HG03025 (cell line): Measurements from ENCODE around the gene ZNF57.
"Not testable (repeated sequence)": the region's sequence is repeated elsewhere in the genome, so short reads cannot be mapped to it uniquely, and the experiment has no call there.

Source experiments
- ATAC-seq: cut with Tn5 transposase; IDR thresholded peaks from one replicate; pipeline ENCODE4 v1.9.1; 2021; ENCODE audit warnings: mild to moderate bottlenecking, moderate library complexity; ENCODE audit not compliant: unreplicated experiment, low FRiP score

ZNF57 gene

GRCh38 chr19:2890531-2890930, 10.2 kb upstream of the ZNF57 start:
- not testable (repeated sequence) for ATAC-seq

DNA sequence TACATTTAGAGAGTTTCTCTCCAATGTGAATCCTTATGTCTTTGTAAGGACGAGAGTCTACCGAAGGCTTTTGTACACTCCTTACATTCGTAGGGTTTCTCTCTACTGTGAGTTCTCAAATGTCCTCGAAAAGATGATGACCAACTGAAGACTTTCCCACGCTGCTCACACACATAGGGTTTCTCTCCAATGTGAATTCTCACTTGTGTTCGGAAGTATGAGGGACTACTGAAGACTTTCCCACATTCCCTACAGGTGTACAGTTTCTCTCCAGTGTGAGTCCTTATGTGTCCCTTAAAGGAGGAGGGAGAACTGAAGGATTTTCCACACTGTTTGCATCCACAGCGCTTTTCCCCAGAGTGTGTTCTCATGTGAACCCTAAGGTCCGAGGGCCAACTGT, 4.0 kb upstream of the ZNF57 start:
- no peak for ATAC-seq

DNA sequence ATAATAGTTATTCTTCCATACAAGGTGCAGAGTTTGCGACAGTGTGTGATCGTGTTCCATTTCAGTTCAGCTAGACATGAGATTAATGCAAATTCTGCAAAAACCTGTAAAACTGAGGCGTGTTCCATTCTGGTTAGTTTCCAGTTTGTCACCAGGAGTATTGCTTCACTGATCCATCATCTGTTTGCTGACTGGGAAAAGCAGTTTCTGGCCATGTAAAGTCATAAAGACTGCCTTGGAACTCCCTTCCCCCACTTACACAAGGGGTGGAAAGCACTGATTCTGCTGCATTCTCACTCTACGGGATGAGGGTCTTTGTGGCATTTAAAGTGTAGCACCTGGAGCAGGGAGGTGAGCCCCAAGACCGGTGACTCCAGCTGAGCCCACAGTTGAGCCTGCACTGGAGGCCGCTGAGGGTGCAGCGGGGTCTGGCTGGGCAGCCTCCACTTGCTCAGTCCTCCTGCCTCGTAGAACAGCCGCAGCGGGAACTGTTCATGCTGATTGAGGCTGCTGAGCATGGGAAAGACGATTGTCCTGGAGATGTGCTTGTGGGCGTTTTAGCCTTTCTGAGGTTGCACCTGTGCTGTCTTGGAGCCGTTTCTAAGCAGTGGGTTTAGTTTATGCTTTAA, 2.0 kb downstream of the ZNF57 start:
- ATAC-seq: no peak

DNA sequence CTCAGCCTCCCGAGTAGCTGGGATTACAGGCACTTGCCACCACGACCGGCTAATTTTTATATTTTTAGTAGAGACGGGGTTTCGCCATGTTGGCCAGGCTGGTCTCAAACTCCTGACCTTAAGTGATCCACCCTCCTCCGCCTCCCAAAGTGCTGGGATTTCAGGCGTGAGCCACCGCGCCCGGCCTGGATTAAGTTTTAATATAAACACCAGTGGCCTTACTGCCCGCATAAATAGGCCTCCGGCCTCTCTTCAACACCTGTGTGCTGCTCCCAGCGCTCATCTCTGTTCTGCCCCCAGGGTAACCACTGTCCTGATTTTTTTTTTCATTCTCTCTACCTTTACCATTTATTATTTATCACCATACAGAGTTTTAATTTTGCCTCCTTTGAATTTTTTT, 2.6 kb downstream of the ZNF57 start:
- ATAC-seq: not testable (repeated sequence)

DNA sequence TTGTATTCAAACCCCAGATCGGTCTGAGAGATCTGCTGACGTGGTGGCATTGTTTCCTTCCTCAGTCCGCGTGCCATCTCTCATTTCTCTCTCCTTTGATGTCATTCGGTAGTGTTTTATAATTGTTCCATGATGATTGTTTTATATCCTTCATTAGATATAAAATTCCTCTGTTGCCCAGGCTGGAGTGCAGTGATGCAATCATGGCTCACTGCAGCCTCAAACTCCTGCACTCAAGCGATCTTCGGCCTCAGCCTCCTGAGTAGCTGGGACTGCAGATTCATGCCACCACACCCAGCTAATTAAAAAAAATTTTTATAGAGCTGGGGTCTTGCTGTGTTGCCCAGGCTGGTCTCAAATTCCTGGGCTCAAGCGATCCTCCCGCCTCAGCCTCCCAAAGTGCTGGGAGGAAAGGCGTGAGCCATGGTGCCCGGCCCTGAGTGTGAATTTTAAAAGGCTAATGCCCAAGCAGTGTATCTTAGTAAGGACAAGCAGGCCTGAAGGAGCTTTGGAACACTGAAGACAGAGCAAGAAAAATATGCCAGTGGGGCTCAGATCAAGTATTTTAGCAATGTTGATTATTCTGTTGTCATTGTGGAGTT, 5.3 kb downstream of the ZNF57 start:
- ATAC-seq: no peak

DNA sequence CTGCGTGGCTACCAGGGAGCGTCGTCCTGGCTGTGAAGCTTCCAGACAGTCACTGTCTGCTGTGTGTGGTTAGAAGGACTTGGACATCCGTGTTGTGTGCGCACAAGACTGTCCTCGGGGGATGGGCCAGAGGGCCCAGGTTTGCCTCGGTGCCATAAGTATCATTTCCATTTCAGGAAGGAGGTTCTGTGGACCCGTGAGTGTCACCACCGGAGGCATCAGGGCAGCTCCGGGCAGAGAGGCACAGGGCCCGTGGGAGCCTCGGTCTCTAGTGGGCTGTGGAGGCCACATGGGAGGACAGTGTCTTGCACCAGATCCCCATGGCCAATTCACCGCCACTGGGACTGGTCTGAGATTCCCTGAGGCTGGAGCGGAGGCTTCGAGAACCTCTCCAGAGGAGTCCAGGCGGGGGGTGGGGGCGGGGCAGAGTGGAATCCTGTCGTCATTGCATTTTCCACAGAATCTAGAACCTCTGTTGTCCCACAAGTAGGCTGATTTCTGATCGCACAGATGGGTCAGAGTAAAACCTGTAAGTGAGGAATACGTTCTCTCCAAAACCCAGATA, 6.0 kb downstream of the ZNF57 start:
- no peak for ATAC-seq

DNA sequence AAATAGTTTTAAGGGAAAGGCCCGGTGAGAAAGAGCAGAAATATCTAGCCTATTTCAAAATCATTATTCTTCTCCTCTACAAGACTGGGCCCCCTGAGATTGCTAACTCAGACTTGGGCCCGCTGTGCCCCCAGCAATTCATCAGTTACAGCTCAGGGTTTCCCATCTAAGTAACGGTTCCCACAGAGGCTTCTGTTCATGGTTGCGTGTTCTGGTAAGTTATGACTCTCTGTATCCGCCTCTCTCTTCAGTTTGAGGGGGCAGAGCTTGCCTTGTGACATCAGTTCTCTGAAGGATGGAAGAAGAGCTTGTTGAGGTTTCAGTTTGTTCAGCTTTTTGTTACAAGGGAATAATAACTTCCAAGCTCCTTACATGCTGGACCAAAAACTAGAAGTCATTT, 11.6 kb downstream of the ZNF57 start:
- no peak for ATAC-seq

GRCh38 chr19:2917275-2918184, 16.8 kb downstream of the ZNF57 start:
- no peak for ATAC-seq

DNA sequence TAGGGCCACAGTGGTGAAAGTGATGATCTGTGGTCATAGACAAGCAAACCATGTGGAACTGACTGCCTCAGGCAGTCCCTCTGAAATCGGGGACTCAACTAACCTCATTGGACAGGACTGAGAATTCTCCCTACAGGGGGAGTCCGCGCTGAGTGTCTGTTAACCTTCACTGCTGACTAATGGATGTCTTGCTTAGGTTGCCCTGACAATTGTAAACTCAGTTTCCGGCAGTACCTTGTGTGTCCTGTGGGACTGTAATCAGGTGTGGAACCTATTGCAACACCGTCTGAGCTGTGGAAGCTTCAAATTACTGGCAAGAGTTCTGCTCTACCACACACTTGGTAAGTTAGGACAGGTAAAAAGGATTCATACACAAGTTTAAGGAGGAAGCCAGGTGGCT, 22.3 kb downstream of the ZNF57 start:
- ATAC-seq: no peak

DNA sequence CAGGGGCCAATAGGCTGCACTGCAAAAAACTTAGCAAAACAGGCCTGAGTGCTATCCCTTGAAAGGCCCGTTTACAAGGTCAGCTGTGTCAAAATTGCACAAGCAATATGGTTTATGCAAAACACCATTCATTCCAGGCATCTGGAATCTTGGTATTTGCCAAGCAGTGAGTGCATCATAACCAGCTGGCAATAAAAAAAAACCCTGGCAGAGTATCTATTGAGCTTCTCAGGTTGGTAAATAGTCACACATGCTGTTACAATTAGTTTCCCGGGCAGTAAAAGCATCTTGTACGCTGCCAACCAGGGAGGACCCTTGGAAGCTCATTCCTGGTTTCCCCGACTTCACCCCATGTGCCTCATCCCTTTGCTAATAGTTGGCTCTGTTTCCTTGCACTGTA, 22.8 kb downstream of the ZNF57 start:
- no peak for ATAC-seq

- no peak for ATAC-seq
These were observed 25.8 kb downstream of the ZNF57 start for GRCh38 chr19:2926341-2927031.

- ATAC-seq: no peak
These were observed 26.3 kb downstream of the ZNF57 start for GRCh38 chr19:2927032-2927430.

GRCh38 chr19:2933490-2933910, 32.8 kb downstream of the ZNF57 start:
- ATAC-seq: no peak

GRCh38 chr19:2935863-2936262, 35.1 kb downstream of the ZNF57 start:
- ATAC-seq: not testable (repeated sequence)

GRCh38 chr19:2942928-2943640, 42.4 kb downstream of the ZNF57 start:
- ATAC-seq: no peak

DNA sequence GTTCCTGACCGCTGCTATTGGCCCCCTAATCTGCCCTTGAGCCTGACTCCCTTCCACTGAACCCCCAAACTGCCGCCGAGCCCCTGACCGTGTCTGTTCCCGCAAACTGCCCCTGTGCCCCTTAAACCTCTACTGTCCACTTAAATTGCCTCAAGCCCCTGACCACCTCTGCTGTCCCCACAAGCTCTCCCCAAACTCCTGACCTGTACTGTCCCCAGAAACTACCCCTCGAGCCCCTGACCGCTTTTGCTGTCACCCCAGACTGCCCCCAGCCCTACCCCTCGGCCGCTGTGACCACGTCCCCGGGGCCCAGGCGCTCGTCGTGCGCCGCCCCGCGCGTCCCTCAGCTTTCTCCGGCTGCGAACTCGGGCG, 43.7 kb downstream of the ZNF57 start:
- no peak for ATAC-seq

DNA sequence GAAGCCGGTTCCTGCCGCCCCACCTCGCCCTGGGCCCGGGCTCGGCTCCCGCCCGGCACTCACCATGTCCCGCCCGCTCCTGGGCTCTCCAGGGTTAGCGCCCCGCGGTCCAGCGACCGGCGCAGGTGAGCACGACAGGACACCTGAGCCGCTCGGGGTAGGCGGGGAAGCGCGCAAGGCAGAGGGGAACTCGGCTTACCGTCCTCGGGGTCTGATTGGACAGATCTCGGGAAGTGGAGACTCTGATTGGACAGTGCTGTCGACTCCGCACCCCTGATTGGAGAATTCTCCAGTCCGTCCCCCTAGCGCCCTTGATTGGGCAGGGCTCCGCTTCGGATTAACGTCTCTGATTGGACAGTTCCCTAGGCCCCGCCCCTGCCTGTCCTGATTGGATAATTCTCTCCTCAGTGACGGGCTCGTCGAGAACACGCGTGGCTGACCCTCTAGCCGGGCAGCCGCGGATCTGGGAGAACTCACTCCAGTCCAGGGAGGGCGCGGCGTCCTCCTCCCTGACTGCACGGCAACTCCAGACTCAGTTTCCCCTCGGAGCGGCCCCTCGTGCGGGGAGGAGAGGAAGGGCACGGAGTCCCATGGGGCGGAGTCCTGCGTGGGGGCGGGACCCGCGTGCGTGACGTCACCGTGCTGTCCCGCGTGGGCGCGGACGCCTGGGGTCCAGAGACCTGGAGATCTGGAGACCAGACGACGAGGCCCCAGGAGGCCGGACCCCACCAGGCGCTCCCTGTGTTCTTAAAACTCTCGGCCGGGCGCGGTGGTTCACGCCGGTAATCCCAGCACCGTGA, 44.2 kb downstream of the ZNF57 start, which contains the start of gene ZNF77:
Gene ZNF77, minus strand, starts transcription at position 197 of the 800 bp plus-strand sequence. Its CDS starts 131 bp downstream, at position 66.
- peak; percentile 83 for ATAC-seq

DNA sequence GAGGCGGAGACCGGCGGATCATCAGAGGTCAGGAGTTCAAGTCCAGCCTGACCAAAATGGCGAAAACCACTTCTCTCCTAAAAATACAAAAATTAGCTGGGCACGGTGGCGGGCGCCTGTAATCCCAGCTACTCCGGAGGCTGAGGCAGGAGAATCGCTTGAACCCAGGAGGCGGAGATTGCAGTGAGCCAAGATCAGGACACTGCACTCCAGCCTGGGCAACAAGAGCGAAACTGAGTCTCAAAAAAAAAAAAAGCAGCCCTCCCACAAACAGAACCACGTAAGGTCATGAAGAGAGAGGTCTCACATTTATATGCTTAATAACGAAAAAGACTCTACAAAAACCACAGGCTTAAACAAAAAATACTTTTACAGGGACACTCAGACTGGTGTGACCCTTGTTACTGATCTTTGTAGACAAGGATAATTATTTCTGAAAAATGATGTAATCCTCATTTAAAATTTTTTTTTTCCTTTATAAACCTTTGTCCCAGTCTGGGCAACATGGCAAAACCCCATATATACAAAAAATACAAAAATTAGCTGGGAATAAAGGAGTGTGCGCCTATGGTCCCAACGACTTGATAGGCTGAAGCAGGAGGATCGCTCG, 45.0 kb downstream of the ZNF57 start:
- no peak for ATAC-seq

GRCh38 chr19:2949939-2950285, 49.2 kb downstream of the ZNF57 start:
- ATAC-seq: no peak
